ENCODE measurements around the gene SAMD14. TPM values are rescaled to one million over a fixed set of nuclear protein-coding genes. Genes with fewer than 3 reads are reported as not detected.

The SAMD14 gene
- total RNA-seq, 1 donor: 2.5 TPM

- no peak overlapping the region for H3K4me3 ChIP-seq (ENCODE audit: insufficient read depth, low read length)
- H3K27me3 ChIP-seq (ENCODE audit: insufficient read depth, low read length): no peaks in the 10 kb centered on the region
- peak; percentile 95 for DNase-seq (ENCODE audit: insufficient read length, low spot score, missing footprints)
- no peak overlapping the region for H3K4me2 ChIP-seq (ENCODE audit: insufficient read depth, low read length)
- H3K79me2 ChIP-seq (ENCODE audit: insufficient read depth, low read length): no peaks in the 10 kb centered on the region
- TF ChIP-seq, protein P1, sequence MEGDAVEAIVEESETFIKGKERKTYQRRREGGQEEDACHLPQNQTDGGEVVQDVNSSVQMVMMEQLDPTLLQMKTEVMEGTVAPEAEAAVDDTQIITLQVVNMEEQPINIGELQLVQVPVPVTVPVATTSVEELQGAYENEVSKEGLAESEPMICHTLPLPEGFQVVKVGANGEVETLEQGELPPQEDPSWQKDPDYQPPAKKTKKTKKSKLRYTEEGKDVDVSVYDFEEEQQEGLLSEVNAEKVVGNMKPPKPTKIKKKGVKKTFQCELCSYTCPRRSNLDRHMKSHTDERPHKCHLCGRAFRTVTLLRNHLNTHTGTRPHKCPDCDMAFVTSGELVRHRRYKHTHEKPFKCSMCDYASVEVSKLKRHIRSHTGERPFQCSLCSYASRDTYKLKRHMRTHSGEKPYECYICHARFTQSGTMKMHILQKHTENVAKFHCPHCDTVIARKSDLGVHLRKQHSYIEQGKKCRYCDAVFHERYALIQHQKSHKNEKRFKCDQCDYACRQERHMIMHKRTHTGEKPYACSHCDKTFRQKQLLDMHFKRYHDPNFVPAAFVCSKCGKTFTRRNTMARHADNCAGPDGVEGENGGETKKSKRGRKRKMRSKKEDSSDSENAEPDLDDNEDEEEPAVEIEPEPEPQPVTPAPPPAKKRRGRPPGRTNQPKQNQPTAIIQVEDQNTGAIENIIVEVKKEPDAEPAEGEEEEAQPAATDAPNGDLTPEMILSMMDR (IDR thresholded peaks at IDR 0.05; ENCODE audit: extremely low read depth, low read depth, low read length): no peak
- H4K20me1 ChIP-seq (ENCODE audit: insufficient read depth, low read length): no peaks in the 10 kb centered on the region
- no peaks in the 10 kb centered on the region for H3K9me3 ChIP-seq (ENCODE audit: low read depth, low read length)
- H3K36me3 ChIP-seq (ENCODE audit: insufficient read depth, low read length): no peaks in the 10 kb centered on the region
- peak overlapping the region; percentile 64 for H2AFZ ChIP-seq (ENCODE audit: low read length)
- no peaks in the 10 kb centered on the region for H3K4me1 ChIP-seq (ENCODE audit: insufficient read depth, low read length)
- H3K27ac ChIP-seq (ENCODE audit: low read depth, low read length): no peak overlapping the region
Observed at GRCh38 chr17:50123649-50124349, 6.2 kb downstream of the SAMD14 start.

DNA sequence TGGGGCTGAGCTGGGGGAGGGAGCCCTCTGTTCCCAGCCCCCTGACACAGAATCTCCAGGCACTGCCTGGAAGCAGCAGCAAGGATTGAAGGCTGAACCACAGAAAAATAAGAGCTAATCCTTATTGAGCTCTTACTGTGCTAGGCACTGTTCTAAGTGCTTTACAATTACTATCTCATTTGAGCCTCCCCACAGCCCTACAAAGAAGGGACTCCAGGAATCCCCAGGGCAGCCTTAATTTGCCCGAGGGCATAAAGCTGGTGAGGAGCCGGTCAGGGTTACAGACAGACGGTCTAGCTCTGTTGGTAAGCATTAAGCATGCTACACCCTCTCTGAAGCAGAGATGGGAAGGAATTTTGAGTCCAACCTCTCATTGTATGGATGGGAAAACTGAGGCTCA is 7.0 kb downstream of the SAMD14 start:
- no peaks in the 10 kb centered on the region for H3K27me3 ChIP-seq (ENCODE audit: insufficient read depth, low read length)
- no peaks in the 10 kb centered on the region for H3K4me1 ChIP-seq (ENCODE audit: insufficient read depth, low read length)
- DNase-seq (ENCODE audit: insufficient read length, low spot score, missing footprints): peak; percentile 72
- no peak overlapping the region for H3K4me2 ChIP-seq (ENCODE audit: insufficient read depth, low read length)
- H3K27ac ChIP-seq (ENCODE audit: low read depth, low read length): no peak overlapping the region
- TF ChIP-seq, protein P1 (IDR thresholded peaks at IDR 0.05; ENCODE audit: extremely low read depth, low read depth, low read length): no peak
- H2AFZ ChIP-seq (ENCODE audit: low read length): no peak overlapping the region
- no peak overlapping the region for H3K4me3 ChIP-seq (ENCODE audit: insufficient read depth, low read length)
- no peaks in the 10 kb centered on the region for H3K36me3 ChIP-seq (ENCODE audit: insufficient read depth, low read length)
- H4K20me1 ChIP-seq (ENCODE audit: insufficient read depth, low read length): no peaks in the 10 kb centered on the region
- no peaks in the 10 kb centered on the region for H3K9me3 ChIP-seq (ENCODE audit: low read depth, low read length)
- no peaks in the 10 kb centered on the region for H3K79me2 ChIP-seq (ENCODE audit: insufficient read depth, low read length)

DNA sequence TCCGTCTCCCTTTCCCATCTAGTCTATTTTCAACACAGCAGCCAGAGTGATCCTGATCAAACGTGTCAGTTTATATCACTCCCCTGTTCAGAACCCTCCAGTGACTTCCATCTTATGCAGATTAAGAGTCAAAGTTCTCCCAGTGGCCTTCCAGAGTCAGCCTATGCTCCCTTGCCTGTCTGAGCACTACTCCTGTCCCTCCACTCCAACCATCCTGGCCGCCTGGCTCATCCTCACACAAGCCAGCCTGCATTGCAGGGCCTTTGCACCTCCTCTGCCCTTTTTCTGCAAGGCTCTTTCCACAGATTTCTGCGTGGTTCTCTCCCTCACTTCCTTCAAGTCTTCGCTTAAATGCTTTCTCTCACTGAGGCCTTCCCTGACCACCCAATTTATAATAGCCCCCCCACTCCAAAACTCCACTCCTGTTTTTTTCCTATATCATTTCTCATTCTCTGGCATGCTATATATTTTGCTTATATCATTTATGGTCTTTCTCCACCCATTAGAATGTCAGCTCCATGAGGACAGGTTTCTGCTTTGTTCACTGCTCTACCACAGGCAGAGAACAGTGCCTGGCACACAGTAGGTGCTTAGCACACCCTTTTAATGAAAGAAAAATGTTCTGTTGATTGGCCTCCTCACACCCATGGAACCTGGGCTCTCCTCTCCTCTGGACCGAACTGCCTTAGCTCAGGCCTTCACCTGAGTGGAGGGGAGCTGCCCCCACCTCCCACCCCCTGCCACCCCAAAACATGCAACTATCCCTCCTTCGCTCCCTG is 9.3 kb downstream of the SAMD14 start:
- H3K27me3 ChIP-seq (ENCODE audit: insufficient read depth, low read length): peaks cover 6% of the 10 kb centered on the region
- peaks cover 5% of the 10 kb centered on the region for H3K4me1 ChIP-seq (ENCODE audit: insufficient read depth, low read length)
- H3K36me3 ChIP-seq (ENCODE audit: insufficient read depth, low read length): no peaks in the 10 kb centered on the region
- H3K4me2 ChIP-seq (ENCODE audit: insufficient read depth, low read length): no peak overlapping the region
- no peaks in the 10 kb centered on the region for H4K20me1 ChIP-seq (ENCODE audit: insufficient read depth, low read length)
- no peak overlapping the region for H3K27ac ChIP-seq (ENCODE audit: low read depth, low read length)
- TF ChIP-seq, protein P1 (IDR thresholded peaks at IDR 0.05; ENCODE audit: extremely low read depth, low read depth, low read length): no peak
- no peak overlapping the region for H3K4me3 ChIP-seq (ENCODE audit: insufficient read depth, low read length)
- no peak overlapping the region for H2AFZ ChIP-seq (ENCODE audit: low read length)
- no peaks in the 10 kb centered on the region for H3K79me2 ChIP-seq (ENCODE audit: insufficient read depth, low read length)
- no peaks in the 10 kb centered on the region for H3K9me3 ChIP-seq (ENCODE audit: low read depth, low read length)
- peak; percentile 60 for DNase-seq (ENCODE audit: insufficient read length, low spot score, missing footprints)

GRCh38 chr17:50118828-50119218 is 11.1 kb downstream of the SAMD14 start:
- H2AFZ ChIP-seq (ENCODE audit: low read length): no peak overlapping the region
- peaks cover 5% of the 10 kb centered on the region for H3K4me1 ChIP-seq (ENCODE audit: insufficient read depth, low read length)
- no peaks in the 10 kb centered on the region for H3K79me2 ChIP-seq (ENCODE audit: insufficient read depth, low read length)
- H3K36me3 ChIP-seq (ENCODE audit: insufficient read depth, low read length): no peaks in the 10 kb centered on the region
- H3K27ac ChIP-seq (ENCODE audit: low read depth, low read length): no peak overlapping the region
- H3K4me2 ChIP-seq (ENCODE audit: insufficient read depth, low read length): no peak overlapping the region
- no peaks in the 10 kb centered on the region for H4K20me1 ChIP-seq (ENCODE audit: insufficient read depth, low read length)
- no peak overlapping the region for H3K4me3 ChIP-seq (ENCODE audit: insufficient read depth, low read length)
- H3K9me3 ChIP-seq (ENCODE audit: low read depth, low read length): no peaks in the 10 kb centered on the region
- H3K27me3 ChIP-seq (ENCODE audit: insufficient read depth, low read length): peaks cover 6% of the 10 kb centered on the region
- DNase-seq (ENCODE audit: insufficient read length, low spot score, missing footprints): peak; percentile 68
- TF ChIP-seq, protein P1 (IDR thresholded peaks at IDR 0.05; ENCODE audit: extremely low read depth, low read depth, low read length): no peak
